ENCODE data around the gene ITGAD.

The ITGAD gene

GRCh38 chr16:31393056-31393455 is at the start of gene ITGAD:
Gene ITGAD, plus strand, starts transcription at chr16:31393335. Its CDS starts 26 bp downstream, at chr16:31393361.
- no peak for DNase-seq

GRCh38 chr16:31344712-31345111 is 48.4 kb upstream of the ITGAD start:
- DNase-seq, result no peak

GRCh38 chr16:31347445-31347844 is 45.7 kb upstream of the ITGAD start:
- no peak for DNase-seq

GRCh38 chr16:31348579-31348978 is 44.6 kb upstream of the ITGAD start:
- DNase-seq, result no peak

GRCh38 chr16:31350275-31351005 is 42.7 kb upstream of the ITGAD start:
- DNase-seq, result no peak

DNA sequence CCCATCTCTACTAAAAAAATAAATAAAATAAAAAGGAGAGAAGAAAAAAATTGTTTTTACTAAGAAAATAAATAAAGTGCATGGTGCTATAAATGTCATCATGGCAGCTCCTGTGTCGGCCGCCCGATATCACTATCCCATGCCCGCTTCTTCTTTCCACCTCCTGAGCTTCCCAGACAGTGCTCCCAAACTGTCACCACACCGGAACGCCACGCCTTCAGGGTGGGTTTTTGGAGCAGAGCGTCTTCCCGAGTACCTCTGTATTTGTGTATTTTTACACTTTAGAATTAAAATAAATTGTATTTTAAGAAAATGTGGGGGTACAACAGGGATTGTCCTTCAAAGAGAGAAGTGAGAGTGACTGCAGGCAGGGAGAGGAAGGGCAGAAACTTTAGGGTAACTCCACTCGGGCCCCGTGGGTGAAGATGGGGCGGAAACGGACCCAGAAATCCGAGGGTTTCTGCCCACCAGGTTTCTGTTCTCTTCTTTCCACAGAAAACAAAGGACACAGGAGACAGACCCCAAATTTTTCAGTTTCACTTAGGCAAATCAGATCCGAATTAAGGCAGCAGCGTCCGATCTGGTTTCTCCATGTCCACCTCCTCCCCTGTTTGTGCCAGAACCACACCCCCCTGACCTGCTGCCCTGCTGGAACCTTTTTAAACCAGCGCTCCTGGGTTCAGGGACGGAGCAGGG is 41.7 kb upstream of the ITGAD start:
- DNase-seq, result no peak

GRCh38 chr16:31351942-31352325 is 41.2 kb upstream of the ITGAD start:
- DNase-seq, result no peak

DNA sequence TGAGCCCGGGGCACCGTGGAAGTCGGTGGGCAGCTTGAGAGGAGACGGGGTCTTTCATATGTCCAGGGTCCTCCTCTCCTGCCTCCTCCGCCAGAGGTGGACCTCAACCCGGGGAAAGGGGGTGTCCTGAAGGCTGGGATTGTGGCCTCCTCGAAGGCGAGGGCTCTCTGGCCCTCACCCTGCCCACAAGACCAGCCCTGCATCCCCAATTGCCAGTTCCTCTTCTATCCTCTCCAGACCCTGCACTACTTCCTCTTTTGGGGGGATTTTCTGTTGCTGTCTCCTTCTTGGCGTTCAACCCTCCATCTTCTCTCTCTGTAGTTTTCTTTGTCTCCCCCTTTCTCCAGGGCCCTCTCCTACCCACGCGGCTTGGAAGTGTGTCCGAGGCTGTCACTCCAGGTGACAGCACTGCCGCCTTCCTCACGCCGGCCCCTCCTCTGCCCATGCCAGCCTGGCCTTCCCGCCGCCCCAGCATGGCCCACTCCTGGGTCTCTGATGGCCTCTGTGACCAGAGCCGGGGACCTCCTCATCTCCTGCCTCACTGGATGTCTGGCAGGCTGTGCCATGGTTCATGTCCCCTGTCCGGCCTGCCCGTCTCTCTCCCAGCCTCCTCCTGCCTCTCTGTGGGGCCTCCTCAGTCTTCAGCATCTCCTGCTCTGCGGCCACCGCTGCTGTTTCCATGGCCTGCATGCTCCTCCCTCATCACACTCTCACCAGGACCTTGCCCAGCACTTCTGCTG is 40.6 kb upstream of the ITGAD start:
- DNase-seq, result no peak

DNA sequence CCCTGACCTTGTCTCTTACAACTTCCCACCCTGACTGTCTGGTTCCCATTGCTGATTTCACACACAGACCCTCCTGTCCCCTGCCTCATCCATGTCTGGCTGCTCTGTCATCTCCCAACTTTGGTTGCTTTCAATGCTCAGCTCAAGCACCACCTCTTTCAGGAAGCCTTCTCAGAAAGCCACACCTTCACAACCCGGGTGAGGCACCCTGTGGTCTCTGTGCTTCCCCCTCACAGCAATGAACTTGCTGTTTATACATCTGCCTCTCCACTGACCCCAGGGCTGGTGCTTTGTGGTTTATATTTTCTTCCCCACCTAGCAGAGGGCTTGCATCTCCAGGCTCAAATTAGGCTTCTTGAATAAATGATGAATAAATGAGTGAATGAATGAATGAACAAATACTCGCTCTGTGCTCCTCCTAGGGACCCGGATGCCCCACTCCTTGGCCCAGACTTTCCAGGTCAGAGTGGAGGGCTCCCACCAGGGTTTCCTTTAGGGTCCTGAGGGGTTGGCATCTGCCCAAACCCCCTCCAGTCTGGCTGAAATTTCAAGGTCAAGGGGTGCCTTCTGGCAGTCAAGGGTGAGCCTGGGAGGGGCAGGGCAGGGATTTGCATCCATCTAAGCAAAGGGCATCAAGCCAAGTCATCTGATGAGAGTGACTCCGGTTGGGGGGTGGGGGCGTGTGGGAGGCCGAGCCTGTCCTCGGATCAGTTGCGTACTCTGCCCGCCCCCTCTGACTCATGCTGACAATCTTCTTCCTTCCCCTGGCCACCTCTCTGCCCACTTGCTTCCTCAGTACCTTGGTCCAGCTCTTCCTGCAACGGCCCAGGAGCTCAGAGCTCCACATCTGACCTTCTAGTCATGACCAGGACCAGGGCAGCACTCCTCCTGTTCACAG is 38.5 kb upstream of the ITGAD start, which contains the start of gene ITGAX:
Gene ITGAX, plus strand, starts transcription at position 783 of the 898 bp plus-strand sequence. Its CDS starts 79 bp downstream, at position 862.
- no peak for DNase-seq

- DNase-seq, result no peak
These were observed 37.6 kb upstream of the ITGAD start for GRCh38 chr16:31355431-31356100.

DNA sequence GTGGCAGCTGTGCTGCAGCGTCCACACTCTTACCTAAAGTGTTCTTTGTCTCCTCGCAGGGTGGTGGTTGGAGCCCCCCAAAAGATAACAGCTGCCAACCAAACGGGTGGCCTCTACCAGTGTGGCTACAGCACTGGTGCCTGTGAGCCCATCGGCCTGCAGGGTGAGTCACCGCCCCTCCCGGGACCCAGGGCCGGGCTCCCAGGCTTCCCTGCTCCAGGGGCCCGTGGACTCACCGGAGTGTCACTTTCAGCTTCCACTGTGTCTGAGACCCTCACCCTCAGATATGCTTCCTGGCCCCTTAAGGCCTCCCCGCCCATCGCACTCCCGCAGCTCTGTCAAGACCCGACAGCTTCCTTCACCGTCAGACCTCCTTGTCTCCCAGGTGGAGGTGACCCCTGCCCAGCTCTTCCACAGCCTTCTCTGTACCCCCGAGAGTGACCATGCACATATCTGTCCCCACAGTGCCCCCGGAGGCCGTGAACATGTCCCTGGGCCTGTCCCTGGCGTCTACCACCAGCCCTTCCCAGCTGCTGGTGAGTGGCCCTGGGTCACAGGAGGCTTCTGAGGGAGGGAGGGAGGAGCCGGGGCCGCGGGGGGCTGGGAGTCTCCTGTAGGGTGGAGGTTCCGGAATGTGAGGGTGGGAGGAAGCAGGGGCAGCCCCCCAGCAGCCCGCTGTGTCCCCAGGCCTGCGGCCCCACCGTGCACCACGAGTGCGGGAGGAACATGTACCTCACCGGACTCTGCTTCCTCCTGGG is 36.4 kb upstream of the ITGAD start:
- DNase-seq, result no peak

- DNase-seq, result no peak
These were observed 35.6 kb upstream of the ITGAD start for GRCh38 chr16:31357324-31358109.

GRCh38 chr16:31360251-31360650 is 32.9 kb upstream of the ITGAD start:
- DNase-seq, result no peak

DNA sequence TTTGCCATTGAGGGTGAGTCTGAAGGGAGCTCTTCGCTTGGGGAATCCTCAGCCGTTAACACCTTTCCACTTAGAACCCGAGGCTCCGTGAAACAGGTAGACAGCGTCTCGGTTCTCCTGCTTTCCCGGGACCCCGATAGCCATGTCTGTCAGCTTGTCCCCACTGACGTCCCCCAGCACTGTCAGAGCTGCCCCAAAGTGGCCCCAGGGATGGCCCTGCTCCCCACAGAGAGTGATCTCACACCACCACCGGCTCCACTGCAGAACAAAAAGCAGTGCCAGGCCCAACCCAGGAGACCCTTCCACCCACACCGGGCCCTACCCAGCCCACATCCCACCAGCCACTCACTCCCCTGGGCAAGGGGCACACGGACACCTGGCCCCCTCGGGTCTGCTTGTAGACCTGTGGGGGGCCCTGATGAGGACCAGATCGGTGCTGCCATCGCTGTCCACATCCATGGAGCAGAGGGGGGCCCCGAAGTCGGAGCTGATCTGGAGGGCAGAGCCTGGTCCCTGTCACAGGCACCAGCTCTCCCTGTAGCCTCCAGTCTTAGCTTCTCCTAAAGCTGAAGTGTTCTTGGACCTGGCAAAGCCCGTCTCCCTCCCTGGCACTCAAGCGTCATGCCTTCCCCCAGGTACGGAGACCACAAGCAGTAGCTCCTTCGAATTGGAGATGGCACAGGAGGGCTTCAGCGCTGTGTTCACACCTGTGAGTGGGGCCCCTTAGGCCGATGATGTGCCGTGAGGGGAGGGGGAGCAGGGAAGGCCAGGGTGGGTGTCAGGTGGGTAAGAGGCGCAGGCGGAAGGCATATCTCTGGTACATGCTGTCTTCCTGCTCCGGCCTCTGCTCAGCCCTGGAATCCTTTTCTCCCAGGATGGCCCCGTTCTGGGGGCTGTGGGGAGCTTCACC is 31.7 kb upstream of the ITGAD start:
- DNase-seq, result no peak

DNA sequence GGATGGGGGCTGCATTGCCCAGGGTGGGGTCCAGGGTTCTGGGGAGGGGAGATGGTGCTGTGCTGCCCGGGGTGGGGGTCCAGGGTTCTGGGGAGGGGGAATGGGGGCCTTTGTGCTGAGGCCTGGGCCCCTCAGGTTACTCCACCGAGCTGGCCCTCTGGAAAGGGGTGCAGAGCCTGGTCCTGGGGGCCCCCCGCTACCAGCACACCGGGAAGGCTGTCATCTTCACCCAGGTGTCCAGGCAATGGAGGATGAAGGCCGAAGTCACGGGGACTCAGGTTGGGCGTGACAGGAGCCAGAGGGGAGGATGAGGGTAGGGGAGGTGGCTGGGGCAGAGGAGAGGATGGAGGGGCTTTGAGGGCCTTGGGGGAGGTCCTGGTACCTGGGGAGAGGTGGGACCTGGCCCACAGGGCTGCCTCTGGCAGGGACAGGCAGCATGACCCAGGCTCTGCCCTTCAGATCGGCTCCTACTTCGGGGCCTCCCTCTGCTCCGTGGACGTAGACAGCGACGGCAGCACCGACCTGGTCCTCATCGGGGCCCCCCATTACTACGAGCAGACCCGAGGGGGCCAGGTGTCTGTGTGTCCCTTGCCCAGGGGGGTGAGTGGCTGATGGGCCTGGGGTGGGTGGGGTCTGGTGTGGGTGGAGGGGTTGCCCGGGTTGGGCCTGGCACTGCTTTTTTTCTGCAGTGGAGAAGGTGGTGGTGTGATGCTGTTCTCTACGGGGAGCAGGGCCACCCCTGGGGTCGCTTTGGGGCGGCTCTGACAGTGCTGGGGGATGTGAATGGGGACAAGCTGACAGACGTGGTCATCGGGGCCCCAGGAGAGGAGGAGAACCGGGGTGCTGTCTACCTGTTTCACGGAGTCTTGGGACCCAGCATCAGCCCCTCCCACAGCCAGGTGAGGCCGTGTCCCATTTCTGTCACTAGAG is 30.4 kb upstream of the ITGAD start:
- no peak for DNase-seq

GRCh38 chr16:31363721-31364120 is 29.4 kb upstream of the ITGAD start:
- DNase-seq, result no peak

DNA sequence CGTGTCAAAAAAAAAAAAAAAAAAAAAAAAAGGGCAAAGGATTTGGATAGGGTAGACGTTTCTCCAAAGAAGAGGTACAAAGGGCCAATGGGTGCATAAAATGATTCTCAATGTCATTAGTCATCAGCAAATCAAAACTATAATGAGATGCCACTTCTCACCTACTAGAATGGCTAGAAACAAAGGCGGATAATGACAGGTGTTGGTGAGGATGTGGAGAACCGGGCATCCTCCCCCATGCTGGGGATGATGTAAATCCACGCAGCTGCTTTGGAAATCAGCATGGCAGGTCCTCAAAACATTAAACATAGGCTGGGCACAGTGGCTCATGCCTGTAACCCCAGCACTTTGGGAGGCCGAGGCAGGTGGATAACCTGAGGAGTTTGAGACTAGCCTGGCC is 28.7 kb upstream of the ITGAD start:
- no peak for DNase-seq
